Sigmoid colon (tissue), 3 donors: ENCODE data around the gene WIPF3.

Experiments
- POLR2A ChIP-seq, 2 donors: fragments of 450-650 bp; IDR thresholded peaks; one replicate each; pipeline ENCODE4 v1.6.1; 2016; ENCODE audit warnings: antibody characterized with exemption in 2 of 2, mild to moderate bottlenecking in 2 of 2, moderate library complexity in 2 of 2
- TF ChIP-seq, protein P1 (sequence below), 4 experiments: fragments of 450-650 bp in 3 of 4; fragments of 200-600 bp in 1 of 4; IDR thresholded peaks; one replicate each; pipeline ENCODE4 v1.5.1; 2016 to 2019; ENCODE audit warnings: antibody characterized with exemption in 4 of 4, mild to moderate bottlenecking in 3 of 4, moderate library complexity in 2 of 4

DNA sequence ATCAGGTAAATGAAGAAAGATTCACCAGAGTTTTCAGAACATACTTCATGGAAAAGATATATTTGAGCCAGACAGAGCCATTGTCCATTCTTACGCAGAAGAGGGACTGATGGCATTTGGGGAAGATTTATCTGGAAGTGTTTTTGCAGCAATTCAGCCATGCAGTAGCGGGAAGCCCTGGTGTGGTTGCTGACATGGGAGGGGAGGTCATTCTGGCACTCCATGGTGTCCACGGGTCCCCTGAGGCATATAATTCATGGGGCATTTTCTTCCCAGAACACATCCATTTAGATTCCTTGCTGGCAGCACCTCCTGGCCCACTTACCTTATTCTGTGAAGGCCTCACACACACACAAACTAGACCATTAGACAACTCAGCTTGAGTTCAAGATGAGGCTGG, 55.6 kb downstream of the WIPF3 start:
- TF ChIP-seq, protein P1, sequence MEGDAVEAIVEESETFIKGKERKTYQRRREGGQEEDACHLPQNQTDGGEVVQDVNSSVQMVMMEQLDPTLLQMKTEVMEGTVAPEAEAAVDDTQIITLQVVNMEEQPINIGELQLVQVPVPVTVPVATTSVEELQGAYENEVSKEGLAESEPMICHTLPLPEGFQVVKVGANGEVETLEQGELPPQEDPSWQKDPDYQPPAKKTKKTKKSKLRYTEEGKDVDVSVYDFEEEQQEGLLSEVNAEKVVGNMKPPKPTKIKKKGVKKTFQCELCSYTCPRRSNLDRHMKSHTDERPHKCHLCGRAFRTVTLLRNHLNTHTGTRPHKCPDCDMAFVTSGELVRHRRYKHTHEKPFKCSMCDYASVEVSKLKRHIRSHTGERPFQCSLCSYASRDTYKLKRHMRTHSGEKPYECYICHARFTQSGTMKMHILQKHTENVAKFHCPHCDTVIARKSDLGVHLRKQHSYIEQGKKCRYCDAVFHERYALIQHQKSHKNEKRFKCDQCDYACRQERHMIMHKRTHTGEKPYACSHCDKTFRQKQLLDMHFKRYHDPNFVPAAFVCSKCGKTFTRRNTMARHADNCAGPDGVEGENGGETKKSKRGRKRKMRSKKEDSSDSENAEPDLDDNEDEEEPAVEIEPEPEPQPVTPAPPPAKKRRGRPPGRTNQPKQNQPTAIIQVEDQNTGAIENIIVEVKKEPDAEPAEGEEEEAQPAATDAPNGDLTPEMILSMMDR (IDR thresholded peaks at IDR 0.05): no peak
- TF ChIP-seq POLR2A (IDR thresholded peaks at IDR 0.05): no peak
